ENCODE measurements around the gene ARPC5L.

The ARPC5L gene

DNA sequence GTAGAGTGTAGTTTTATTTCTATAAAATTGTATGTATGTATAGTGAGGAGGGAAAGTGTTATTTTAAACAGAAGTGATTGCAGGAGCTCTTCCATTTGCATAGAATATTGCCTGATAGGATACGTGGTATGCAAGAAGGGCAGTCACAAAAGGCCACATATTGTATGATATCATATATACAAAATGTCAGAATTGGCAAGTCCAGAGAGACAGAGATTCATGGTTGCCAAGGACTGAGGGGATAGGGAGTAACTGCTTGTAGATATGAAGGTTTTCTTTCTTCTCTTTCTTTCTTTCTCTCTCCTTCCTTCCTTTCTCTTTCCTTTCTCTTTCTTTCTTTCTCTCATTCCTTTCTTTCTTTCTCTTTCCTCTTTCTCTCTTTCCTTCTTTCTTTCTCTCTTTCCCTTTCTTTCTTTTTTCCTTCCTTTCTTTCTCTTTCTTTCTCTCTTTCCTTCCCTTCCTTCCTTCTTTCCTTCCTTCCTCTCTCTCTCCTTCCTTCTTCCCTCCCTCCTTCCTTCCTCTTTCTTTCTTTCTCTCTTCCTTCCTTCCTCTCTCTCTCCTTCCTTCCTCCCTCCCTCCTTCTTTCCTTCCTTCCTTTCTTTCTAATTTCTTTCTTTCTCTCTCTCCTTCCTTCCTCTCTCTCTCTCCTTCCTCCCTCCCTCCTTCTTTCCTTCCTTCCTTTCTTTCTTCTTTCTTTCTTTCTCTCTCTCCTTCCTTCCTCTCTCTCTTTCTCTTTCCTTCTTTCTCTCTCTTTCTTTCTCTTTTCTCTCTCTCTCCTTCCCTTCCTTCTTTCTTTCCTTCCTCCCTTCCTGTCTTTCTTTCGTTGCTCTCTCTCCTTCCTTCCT, 33.2 kb upstream of the ARPC5L start:
- TF ChIP-seq FOXP2 (optimal IDR thresholded peaks at IDR 0.05; ENCODE audit: borderline replicate concordance, extremely low read depth, extremely low read length, insufficient read depth) (no peak), SIN3A (IDR thresholded peaks at IDR 0.05; ENCODE audit: borderline replicate concordance, insufficient read depth, low read length) (no peak), POLR2AphosphoS5 (IDR thresholded peaks at IDR 0.05; ENCODE audit: low read depth, low read length) (no peak), TAF1 (IDR thresholded peaks at IDR 0.05; ENCODE audit: borderline replicate concordance, insufficient read depth, low read length) (no peak)
- TF ChIP-seq, protein P1, sequence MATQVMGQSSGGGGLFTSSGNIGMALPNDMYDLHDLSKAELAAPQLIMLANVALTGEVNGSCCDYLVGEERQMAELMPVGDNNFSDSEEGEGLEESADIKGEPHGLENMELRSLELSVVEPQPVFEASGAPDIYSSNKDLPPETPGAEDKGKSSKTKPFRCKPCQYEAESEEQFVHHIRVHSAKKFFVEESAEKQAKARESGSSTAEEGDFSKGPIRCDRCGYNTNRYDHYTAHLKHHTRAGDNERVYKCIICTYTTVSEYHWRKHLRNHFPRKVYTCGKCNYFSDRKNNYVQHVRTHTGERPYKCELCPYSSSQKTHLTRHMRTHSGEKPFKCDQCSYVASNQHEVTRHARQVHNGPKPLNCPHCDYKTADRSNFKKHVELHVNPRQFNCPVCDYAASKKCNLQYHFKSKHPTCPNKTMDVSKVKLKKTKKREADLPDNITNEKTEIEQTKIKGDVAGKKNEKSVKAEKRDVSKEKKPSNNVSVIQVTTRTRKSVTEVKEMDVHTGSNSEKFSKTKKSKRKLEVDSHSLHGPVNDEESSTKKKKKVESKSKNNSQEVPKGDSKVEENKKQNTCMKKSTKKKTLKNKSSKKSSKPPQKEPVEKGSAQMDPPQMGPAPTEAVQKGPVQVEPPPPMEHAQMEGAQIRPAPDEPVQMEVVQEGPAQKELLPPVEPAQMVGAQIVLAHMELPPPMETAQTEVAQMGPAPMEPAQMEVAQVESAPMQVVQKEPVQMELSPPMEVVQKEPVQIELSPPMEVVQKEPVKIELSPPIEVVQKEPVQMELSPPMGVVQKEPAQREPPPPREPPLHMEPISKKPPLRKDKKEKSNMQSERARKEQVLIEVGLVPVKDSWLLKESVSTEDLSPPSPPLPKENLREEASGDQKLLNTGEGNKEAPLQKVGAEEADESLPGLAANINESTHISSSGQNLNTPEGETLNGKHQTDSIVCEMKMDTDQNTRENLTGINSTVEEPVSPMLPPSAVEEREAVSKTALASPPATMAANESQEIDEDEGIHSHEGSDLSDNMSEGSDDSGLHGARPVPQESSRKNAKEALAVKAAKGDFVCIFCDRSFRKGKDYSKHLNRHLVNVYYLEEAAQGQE (IDR thresholded peaks at IDR 0.05; ENCODE audit: insufficient read depth in 1 of 2, low read depth in 2 of 2, low read length in 2 of 2) = no peak

DNA sequence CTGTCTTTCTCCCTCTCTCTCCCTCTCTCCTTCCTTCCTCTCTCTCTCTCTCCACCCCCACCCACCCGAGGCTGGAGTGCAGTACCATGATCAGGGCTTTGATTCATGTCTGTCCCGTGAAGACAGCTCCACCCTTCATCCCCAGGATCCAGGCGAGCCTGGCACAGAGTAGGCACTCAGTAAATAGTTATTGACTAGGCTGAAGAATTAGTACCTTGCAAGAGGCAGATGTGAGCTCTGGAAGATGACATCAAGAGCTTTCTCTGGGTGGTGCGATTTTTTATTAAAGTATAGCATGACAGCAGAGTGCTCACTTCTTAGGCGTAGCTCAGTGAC, 32.6 kb upstream of the ARPC5L start:
- TF ChIP-seq SIN3A (IDR thresholded peaks at IDR 0.05; ENCODE audit: borderline replicate concordance, insufficient read depth, low read length) (no peak), TAF1 (IDR thresholded peaks at IDR 0.05; ENCODE audit: borderline replicate concordance, insufficient read depth, low read length) (no peak), FOXP2 (optimal IDR thresholded peaks at IDR 0.05; ENCODE audit: borderline replicate concordance, extremely low read depth, extremely low read length, insufficient read depth) (no peak), POLR2AphosphoS5 (IDR thresholded peaks at IDR 0.05; ENCODE audit: low read depth, low read length) (no peak)
- TF ChIP-seq, protein P1 (IDR thresholded peaks at IDR 0.05; ENCODE audit: insufficient read depth in 1 of 2, low read depth in 2 of 2, low read length in 2 of 2) = no peak

DNA sequence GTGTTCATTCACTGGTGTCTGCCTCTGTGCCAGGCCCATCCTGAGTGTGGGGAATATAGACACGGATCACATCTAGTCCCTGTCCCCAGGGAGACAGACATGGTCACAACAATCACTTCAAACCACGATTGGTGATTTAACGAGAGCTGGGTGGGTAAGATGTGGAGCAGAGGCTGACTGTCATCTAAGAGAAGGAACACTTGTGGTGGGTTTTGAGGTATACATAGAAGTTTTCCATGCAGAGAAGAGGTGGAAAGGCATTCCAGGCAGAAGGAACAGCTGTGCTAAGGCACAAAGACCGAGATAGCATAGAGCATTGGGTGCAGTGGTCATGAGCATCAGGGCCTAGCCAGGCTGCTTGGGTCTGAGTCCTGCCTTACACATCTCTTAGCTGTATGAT, 31.3 kb upstream of the ARPC5L start:
- no peak for TF ChIP-seq POLR2AphosphoS5 (IDR thresholded peaks at IDR 0.05; ENCODE audit: low read depth, low read length)

DNA sequence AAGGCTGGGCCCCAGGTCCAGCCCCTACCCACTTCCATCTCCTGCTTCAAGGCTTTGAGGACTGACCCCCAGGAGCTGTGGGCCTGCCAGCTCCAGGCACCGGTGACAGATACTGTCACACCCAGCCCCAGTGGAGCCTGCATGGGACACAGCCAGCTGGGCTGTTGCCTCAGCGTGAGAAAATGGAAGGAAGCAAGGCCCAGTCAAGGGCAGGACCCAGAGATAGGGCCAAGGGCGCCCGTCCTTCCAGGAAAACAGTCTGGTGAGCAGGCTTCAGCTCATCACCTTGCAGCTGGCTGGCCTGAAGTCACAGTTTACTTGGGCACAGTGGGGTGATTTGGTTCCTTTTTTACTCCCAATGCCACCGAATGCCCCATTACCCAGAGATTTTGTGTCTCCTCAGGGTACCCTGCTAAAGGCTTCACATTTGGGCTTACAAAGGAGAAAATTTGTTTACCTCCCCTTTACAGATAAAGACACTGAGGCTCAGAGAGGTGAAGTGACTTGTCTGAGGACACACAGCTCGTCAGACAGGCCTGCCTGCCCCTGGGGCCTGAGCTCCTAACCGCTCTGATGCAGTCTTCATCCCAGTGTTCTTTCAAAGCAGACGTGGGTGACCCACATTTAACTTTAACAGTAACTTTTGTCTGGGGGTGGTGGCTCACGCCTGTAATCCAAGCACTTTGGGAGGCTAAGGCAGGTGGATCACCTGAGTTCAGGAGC, 30.1 kb upstream of the ARPC5L start:
- TF ChIP-seq FOXP2 (optimal IDR thresholded peaks at IDR 0.05; ENCODE audit: borderline replicate concordance, extremely low read depth, extremely low read length, insufficient read depth) (no peak), POLR2AphosphoS5 (IDR thresholded peaks at IDR 0.05; ENCODE audit: low read depth, low read length) (no peak), SIN3A (IDR thresholded peaks at IDR 0.05; ENCODE audit: borderline replicate concordance, insufficient read depth, low read length) (no peak), TAF1 (IDR thresholded peaks at IDR 0.05; ENCODE audit: borderline replicate concordance, insufficient read depth, low read length) (no peak)
- TF ChIP-seq, protein P1 (IDR thresholded peaks at IDR 0.05; ENCODE audit: insufficient read depth in 1 of 2, low read depth in 2 of 2, low read length in 2 of 2) = no peak

GRCh38 chr9:124834591-124834990, 27.3 kb upstream of the ARPC5L start:
- TF ChIP-seq, protein P1 (IDR thresholded peaks at IDR 0.05; ENCODE audit: insufficient read depth in 1 of 2, low read depth in 2 of 2, low read length in 2 of 2) = no peak
